ENCODE results near the gene FNDC8.
"Not testable (repeated sequence)": the region's sequence is repeated elsewhere in the genome, so short reads cannot be mapped to it uniquely, and the experiment has no call there.

The FNDC8 gene

DNA sequence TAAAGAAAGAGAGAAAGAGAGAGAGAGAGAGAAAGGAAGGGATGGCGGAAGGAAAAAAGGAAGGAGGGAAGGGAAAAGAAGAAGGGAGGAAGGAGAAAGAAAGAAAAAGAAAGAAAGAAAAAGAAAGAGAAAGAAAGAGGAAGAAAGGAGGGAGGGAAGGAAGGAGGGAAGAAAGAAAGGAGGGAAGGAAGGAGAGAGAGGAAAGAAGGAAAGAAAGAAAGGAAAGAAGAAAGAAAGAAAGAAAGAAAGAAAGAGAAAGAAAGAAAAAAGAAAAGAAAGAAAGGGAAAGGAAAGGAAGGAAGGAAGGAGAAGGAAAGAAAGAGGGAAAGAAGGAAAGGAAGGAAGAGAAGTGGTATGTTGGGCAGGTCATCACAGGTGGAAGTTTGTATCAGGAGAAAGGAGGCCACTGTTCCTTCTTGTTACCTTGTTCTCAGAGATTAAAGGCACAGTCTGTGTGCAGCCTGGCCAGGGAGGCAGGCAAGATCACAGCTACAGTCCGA is 53.5 kb downstream of the FNDC8 start:
- DNase-seq, result no peak

DNA sequence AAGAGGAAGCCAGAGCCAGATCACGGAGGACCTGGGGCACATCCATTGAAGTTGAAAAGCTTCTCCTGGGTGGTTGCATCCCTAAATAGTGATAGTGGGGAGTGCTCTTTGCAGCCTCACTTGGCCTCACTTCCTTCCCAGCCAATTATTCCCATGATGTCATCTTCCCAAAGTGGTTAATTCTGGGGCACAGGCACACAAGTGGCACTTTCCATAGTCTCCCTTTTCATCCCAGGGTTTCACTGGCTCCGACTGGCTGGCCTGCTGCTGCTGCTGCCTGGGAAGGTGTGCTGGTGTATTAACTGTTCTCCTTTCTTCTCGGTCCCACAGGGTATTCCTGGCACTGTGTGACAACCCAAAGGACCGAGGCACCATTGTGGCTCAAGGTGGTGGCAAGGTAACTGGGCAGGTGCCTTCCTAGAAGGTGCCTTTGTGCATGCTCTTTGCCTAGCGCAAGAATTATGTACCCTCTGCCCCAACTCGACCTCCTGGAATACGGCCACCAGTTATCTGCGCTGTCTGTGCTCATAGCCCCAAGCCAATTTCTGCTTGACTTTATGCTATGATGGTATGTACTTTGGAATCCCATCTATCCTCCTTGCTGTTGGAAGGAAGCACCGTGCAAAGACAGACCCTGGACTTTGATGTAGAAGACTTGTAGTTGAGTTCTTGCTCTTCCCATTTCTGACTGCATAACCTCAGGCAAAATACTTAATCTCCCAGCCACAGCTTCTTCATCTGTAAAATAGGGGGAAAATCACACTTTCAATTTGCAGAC is 54.4 kb downstream of the FNDC8 start:
- no peak for DNase-seq

DNA sequence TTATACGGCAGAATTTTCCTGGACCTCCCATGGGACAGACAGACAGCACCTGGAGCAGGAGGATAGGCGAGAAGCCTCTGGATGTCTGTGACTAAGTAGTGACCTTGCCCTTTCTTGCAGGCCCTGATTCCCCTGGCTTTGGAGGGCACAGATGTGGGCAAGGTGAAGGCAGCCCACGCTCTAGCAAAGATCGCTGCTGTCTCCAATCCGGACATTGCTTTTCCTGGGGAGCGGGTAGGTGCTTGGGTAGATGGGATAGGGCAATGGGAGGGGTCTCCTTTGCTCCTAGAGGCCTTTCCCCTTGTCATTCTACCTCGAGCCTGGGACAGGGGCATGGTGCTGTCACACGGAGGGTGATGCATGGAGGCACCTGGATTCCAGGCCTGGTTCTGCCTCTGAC is 55.5 kb downstream of the FNDC8 start:
- no peak for DNase-seq

DNA sequence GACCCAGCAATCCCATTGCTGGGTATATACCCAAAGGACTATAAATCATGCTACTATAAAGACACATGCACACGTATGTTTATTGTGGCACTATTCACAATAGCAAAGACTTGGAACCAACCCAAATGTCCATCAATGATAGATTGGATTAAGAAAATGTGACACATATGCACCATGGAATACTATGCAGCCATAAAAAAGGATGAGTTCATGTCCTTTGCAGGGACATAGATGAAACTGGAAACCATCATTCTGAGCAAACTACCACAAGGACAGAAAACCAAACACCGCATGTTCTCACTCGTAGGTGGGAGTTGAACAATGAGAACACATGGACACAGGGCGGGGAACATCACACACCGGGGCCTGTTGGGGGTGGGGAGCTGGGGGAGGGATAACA is 58.0 kb downstream of the FNDC8 start:
- DNase-seq, result not testable (repeated sequence)
